HG03469 (cell line): ENCODE data around the gene SETD1B.

Experiments
- ATAC-seq: cut with Tn5 transposase; IDR thresholded peaks from one replicate; pipeline ENCODE4 v1.9.1; 2021; ENCODE audit warnings: mild to moderate bottlenecking, moderate library complexity, moderate number of reproducible peaks; ENCODE audit not compliant: unreplicated experiment

SETD1B gene

DNA sequence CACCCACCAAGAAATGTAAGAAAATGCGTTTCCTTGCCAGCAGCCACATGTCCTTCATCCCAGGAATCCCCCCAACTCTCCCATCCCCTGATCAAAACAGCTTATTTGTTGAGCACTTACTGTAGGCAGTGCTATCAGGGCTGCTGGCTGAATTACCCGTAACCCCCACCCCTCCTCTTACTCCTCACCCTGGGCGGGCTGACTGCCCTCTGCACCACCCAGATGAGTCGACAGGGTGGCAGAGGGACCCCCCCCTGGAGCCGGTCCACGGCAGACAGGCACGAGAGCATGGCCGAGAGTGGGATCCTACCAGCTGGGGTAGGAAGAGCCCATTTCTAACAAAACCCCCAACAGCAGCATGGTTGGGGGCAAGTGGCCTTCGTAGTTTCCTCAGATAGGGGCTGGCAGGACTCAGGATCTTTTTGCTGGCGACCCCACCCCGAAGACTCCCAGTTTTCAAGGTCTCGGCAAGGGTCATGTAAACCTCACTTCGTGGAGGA is 9.2 kb upstream of the SETD1B start:
- no peak for ATAC-seq

DNA sequence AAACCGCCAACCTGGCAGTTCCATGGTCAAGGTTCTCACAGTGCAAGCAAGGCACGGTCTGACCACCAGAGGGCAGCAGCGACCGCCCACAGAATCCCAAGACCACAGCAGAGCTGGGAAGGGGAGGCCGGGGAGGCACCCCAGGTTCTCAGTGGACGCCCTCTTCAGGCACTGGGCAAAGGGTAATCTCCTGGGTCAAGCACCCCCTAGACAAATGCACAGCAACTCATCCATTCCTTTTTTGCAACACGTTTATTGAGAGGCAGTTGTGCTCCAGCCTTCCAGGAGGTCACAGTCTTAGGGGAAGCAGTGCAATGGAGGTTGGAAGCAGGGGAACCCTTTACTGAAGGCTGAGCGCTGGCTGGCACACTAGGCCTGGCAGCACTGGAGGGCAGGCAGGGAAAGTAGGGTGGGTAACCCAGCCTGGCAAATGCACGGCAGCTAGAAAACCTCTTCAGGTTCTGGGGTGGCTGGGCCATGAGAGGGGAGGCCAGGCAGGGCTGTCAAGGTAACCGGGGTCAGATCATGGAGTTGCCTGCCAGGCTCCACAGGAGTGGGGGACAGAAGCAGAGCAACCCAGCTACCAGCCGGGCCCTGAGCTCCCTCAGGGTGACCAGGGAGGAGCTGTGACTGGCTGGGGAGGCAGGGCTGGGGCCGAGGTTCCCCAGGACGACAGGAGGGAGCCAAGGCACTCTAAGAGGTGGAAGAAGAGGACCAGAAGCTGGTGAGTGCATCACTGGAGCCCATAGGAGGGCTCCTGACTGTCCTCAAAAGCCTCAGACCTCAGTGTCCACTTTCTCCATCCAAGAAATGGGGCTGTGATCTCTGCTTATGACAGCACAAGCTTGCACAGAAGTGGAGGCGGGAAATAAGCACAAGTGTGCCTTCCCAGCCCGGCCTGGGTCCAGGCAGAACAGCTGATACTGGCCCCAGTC is 8.5 kb upstream of the SETD1B start:
- no peak for ATAC-seq

GRCh38 chr12:121796855-121797751 is 6.7 kb upstream of the SETD1B start:
- ATAC-seq, result no peak

DNA sequence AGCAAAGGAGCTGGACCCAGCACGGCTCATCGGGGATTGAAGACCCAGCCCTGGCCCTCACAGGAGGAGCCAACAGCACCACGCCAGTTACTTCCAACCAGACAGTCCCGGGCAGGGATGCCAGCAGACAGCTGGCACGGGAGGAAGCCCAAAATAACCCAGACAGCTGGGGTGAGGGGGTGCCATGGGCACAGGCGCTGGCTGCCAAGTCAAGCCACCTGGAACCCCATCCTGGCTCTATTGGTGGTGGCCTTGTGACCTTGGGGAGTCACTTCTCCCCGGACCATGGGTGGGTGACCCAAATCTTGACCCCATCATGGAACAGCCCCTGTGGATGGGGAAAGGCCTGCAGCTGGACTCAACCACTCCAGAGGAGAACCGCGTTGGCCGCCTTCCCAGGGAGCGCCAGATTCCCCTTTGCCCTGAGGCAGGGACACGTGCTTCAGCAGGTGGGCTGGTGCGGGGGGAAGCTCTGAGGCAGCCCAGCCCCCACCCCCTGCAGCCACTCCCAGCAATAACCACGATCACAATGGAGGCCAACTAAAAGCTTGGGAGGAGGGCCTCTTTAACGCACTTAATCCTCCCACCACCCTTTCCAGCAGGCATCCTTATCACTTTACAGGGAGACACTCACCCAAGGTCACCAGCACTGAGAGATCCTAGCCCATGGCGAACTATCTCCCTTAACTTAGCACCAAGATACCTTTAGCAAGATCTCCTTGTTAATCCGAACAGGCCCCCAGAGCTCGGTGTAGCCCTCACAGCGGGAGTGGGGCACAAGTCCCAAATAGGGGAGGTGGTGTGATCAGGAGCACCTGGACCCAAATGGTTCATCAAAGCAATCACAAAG is 5.6 kb upstream of the SETD1B start:
- ATAC-seq, result no peak

DNA sequence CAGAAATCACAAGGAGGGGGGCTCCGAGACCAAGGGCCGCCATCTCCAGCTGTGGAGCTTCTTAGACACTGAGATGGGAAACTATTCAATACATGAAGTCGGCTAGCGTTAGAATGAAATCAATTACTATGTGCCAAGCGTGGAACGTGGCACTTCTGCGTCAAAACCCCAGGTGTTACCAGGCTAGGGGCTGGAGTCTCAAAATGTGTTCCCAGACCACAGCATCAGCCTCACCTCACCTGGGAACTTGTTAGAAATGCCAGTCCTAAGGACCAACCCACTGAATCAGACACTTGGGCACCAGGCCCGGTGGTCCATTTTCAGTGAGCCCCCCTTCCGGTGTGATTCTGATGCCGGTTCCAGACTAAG is 5.0 kb upstream of the SETD1B start:
- ATAC-seq, result no peak

DNA sequence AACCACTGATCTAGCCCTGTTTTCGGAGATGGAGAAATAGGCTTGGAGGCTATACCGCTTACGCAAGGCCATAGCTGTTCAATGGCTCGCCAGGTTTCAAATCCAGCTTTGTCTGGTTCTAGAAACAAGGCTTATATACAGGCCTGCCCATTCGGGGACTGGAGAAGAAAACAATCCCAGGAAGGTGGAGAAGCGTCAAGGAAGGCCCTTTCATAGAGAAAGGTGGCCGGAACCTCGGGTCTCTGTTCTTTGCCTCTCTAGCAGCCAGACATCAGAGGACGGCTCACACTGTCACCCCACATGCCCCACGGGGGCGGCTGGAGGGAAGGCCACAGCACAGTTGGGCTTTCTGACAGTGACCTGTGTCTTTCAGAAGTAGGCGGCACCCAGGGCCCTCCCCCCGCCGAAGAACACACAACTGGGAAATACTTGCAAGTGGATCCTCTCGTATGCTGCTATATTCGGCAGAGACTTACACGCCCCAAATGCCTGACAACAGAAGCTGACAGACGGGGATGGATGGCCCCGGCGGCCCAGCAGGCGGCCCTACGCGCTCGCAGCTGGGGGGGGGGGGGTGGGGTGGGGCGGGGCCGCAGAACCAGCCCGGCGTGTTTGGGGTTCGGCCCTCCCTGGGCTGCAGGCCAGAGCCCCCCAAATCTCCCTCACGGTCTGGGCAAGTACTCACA is 4.5 kb upstream of the SETD1B start:
- no peak for ATAC-seq

- ATAC-seq, result no peak
These were observed 3.7 kb upstream of the SETD1B start for GRCh38 chr12:121799842-121800693.

DNA sequence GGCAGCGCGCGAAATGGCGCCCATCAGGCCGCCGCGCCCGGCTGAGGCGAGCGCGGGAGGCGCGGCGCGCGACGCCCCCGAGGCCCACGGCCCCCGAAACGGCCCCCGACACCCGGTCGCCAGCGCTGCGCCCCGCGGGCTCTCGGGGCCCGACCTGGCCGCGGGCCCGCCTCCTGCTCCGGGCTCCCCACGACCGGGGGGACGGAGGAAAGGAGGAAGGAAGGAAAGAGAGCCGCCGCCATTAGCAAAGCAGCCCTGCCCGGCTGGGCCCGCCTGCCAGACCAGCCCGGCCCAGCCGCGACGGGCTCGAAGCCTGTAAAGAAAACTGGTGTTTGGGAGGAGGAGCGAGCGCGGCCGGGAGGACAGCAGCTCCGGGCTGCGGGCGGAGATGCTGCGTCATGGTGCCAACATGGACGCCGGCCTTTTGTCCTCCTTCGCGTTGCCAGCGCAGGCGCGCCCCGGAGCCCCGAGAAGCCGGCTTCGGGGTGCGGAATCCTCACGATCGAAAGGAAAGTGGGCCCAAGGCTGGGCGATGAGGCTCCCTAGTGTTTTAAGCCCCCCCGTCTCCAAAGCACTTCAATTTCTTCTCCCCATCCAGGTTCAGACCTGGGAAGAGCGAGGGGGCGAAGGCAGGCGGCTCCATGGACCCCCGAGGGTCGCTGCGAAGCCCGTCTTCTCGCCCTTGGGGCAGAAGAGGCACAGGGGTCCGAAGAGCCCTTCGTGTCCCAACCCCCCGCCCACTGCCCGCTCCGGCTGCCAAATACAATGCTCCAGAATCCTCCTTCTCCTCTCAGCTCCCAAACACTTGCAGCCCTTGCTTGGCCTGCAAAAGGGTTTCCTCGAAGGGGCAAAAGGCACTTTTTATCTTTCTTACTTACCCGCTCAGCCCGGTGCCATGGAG is 2.9 kb upstream of the SETD1B start:
- ATAC-seq, result no peak

DNA sequence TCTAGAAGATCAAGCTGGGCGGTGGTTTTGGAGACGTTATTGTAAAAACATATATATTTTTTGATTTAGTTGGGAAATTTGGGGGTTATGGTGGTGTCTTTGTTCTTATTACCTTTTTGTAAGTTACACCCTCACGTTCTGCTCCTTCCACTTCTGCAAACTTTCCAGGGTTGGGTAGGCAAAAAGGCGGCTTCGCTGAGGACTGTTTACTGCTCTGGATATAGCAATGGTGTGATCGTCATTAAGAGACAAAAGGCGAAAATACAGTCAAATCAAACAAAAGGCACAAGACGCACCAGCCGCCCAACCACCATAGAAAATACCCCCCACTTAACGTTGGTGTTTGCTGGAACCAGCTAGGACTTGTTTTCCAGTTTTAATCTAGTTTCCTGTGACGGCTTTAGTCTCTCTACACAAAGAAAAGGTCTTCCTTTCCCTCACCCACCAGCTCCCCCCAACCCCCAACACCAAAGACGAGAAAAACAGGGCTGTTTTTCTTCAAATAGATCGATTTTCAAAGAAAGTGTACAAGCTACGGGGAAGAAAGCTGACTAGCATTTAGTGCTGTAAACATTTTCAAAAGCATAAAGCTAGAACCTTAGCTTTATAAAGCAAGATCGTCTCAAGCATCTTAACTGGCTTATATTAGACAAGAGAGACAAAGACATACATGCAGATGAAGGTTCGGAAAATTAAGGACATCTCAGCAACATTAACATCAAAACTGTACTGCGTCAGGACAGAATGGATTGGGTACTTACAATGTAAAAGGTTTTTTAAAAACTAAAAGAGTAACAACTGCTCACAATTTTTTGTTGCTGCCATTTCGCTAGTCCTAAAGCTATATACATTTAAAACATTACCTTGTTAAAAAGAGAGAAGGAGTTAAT is 2.0 kb upstream of the SETD1B start:
- no peak for ATAC-seq

- no peak for ATAC-seq
These were observed 1.3 kb upstream of the SETD1B start for GRCh38 chr12:121802485-121802842.

DNA sequence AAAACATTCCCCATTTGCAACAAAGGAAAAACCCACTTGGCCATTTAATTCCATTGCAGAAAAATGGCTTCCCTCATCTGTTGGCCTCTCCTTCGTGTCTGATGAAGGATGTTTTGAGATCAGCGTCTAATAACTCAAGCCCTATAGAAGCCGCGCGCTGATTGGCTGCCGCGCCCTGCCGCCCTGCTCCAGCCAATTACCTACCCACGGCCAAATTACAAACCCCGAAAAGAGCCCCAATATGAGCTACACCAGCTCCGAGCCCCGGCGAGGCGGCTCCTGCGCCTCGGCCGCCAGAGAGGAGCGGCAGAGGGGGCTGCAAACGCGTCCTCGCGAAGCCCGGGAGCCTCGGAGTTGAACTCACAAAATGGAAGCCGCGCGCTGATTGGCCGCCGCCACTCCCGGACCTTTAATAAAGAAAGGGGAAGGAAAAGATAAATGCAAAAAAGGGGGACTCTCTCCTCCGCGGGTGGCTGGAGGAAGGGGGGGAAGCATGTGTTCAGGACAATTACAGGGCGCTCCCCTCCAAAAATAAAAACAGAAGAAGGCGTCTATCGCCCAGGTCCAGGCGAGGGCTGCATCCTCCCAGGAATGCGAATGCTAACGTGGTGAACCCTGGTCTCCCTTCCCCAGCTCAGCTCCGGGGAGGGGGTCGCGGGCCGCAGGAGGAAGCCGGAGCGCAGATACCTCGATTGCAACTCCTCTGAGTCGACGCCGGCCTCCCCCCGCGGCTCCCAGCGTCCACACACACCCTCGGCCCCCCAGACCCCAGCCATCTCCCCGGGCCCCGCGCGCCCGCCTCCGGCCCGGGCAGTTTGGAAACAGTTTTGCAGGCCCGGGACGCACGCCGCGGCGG is 738 bp upstream of the SETD1B start:
- no peak for ATAC-seq

GRCh38 chr12:121804417-121805111 is 755 bp downstream of the SETD1B start:
- no peak for ATAC-seq

DNA sequence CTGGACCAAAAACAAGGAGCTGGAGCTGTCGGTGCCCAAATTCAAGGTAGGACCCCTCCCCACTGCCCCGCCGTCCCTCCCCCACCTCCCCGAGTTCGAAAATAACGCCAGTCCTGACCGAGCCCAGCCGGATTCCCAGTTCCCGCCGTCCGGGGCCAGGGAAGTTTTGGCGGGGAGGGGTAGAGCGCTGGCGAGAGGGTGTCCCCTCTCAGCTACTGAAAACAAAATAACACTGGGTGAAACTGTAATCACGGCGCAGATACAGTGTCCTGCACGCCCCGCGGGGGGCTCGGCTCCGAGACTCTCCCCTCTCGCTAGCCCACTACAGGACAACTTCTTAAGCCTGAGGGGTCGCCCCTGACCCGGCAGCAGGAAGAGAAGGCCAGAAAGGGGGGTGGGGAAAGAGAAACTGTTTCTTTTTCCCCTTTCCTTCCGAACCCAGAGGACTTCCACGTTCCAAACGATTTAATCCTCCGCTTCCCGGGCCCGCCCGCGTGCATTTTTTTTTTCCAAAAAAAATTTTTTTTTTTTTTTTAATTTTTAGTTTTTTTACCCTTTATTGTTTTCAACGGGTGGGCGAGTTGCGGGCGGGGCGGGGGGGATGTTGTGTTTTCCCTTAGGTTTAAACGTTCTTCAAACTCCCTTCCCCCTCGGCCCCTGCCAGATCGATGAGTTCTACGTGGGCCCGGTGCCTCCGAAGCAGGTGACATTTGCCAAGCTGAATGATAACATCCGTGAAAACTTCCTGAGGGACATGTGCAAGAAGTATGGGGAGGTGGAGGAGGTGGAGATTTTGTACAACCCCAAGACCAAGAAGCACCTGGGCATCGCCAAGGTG is 1.6 kb downstream of the SETD1B start:
- ATAC-seq, result no peak

- no peak for ATAC-seq
These were observed 2.3 kb downstream of the SETD1B start for GRCh38 chr12:121806009-121806545.
